ENCODE measurements around the gene PAEP.

- TF ChIP-seq ZNF274 (IDR thresholded peaks at IDR 0.05; ENCODE audit: low read depth, low read length) (no peak), SUZ12 (IDR thresholded peaks at IDR 0.05; ENCODE audit: extremely low read depth, insufficient read depth, insufficient read length) (no peak)
Observed at GRCh38 chr9:135514342-135515082, 47.0 kb upstream of the PAEP start.
